Tibial nerve (tissue), 4 donors: ENCODE measurements around the gene LRBA. TPM values are rescaled to one million over a fixed set of nuclear protein-coding genes. Genes with fewer than 3 reads are reported as not detected.

ENCODE experiments used
- DNase-seq, 2 donors: peaks; one replicate each; pipeline ENCODE4 v3.0.0-alpha.2; 2019; ENCODE audit warnings: low spot score in 2 of 2
- H3K27ac ChIP-seq, 4 donors: fragments of 200-600 bp; sonication (generic) in 3 of 4; one replicate each; pipeline ENCODE4 v1.5.1; 2017 to 2019; ENCODE audit warnings: mild to moderate bottlenecking in 1 of 4
- H3K27me3 ChIP-seq, 2 donors: fragments of 200-600 bp; sonication (generic) in 1 of 2; one replicate each; pipeline versions ENCODE4 v1.5.1 to v1.6.0; 2017 to 2019
- H3K36me3 ChIP-seq, 3 donors: fragments of 200-600 bp; sonication (generic); one replicate each; pipeline ENCODE4 v1.5.1; 2018 to 2019
- H3K4me1 ChIP-seq, 4 donors: fragments of 200-600 bp; sonication (generic) in 3 of 4; one replicate each; pipeline ENCODE4 v1.5.1; 2017 to 2019
- H3K4me3 ChIP-seq, 4 donors: fragments of 200-600 bp; sonication (generic) in 3 of 4; one replicate each; pipeline ENCODE4 v1.5.1; 2017 to 2019; ENCODE audit warnings: mild to moderate bottlenecking in 1 of 4, moderate library complexity in 1 of 4
- H3K9me3 ChIP-seq, 4 donors: fragments of 200-600 bp; sonication (generic) in 3 of 4; one replicate each; pipeline ENCODE4 v1.5.1; 2017 to 2019
- CTCF ChIP-seq, 5 experiments: fragments of 200-600 bp in 3 of 5; fragments of 450-650 bp in 2 of 5; sonication (generic) in 3 of 5; IDR thresholded peaks; one replicate each; pipeline ENCODE4 v1.5.1; 2016 to 2019; ENCODE audit warnings: antibody characterized with exemption in 5 of 5, mild to moderate bottlenecking in 3 of 5, moderate library complexity in 2 of 5
- EP300 ChIP-seq, 2 donors: sonication (generic); formaldehyde crosslinking; IDR thresholded peaks; one replicate each; pipeline ENCODE4 v1.6.1; 2017; ENCODE audit warnings: antibody characterized with exemption in 2 of 2, mild to moderate bottlenecking in 1 of 2
- POLR2A ChIP-seq, 2 donors: fragments of 450-650 bp; IDR thresholded peaks; one replicate each; pipeline ENCODE4 v1.6.1; 2017; ENCODE audit warnings: antibody characterized with exemption in 2 of 2, mild to moderate bottlenecking in 2 of 2, moderate library complexity in 2 of 2
- WGBS, 2 donors: methylation state at CpG; one replicate each; pipeline ENCODE4 v1.1.5; 2018; 5-methylcytosine and 5-hydroxymethylcytosine counted together
- total RNA-seq, 4 donors: library from RNA; depleted of rRNA; stranded (reverse); fragments of >200 nt; gene quantifications; one replicate each; pipeline ENCODE4 v1.1.0, GENCODE V29; 2016

Gene LRBA
- total RNA-seq, 4 donors from 2014 or later: 35.4 to 43.1 (median 38.0) TPM

GRCh38 chr4:150224896-150225591 lies 790.0 kb downstream of the LRBA start:
- 80 to 82% methylated on average over 6 of the region's 6 CpGs for WGBS, 2 donors
- no peaks in the 10 kb centered on the region for H3K4me1 ChIP-seq
- no peaks in the 10 kb centered on the region for H3K27me3 ChIP-seq
- no peak for DNase-seq
- H3K4me3 ChIP-seq: no peak overlapping the region
- no peaks in the 10 kb centered on the region for H3K36me3 ChIP-seq
- H3K27ac ChIP-seq: no peak overlapping the region
- no peak for TF ChIP-seq POLR2A (IDR thresholded peaks at IDR 0.05)
- no peaks in the 10 kb centered on the region for H3K9me3 ChIP-seq

DNA sequence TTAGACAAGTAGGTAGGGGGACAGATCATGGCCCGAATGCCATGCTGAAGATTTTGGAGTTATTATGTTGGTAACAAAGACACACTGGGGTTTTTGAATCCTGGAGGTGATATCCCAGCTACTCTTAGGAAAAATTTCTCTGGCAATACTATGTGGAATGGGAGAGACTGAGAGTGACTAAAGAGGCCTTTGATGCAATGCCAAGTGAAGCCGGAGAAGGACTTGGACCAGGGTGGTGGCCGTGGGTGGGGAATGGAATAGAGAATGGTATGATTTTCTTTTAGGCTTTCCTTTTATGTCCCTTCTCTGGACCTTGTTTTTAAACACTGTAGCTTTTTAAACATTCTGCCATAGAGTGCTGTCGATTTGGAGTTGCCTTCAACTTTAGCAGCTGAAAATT lies 795.2 kb downstream of the LRBA start:
- no peaks in the 10 kb centered on the region for H3K36me3 ChIP-seq
- DNase-seq: no peak

GRCh38 chr4:150218447-150218846 lies 796.6 kb downstream of the LRBA start:
- no peaks in the 10 kb centered on the region for H3K27me3 ChIP-seq
- 100% methylated on average over 1 to 2 of the region's 2 CpGs for WGBS, 2 donors
- TF ChIP-seq CTCF (IDR thresholded peaks at IDR 0.05): no peak
- TF ChIP-seq EP300 (IDR thresholded peaks at IDR 0.05): no peak
- TF ChIP-seq POLR2A (IDR thresholded peaks at IDR 0.05): no peak
- H3K4me1 ChIP-seq: peaks cover 0 to 23% (median 3%) of the 10 kb centered on the region in 4 donors
- no peak for DNase-seq
- no peaks in the 10 kb centered on the region for H3K36me3 ChIP-seq
- H3K9me3 ChIP-seq: no peaks in the 10 kb centered on the region
- H3K27ac ChIP-seq: no peak overlapping the region
- no peak overlapping the region for H3K4me3 ChIP-seq

More for the DNA sequence above, 795.2 kb downstream of the LRBA start:
- Histone ChIP-seq H3K4me1 (peaks cover 0 to 23% (median 3%) of the 10 kb centered on the region in 4 donors), H3K9me3 (no peaks in the 10 kb centered on the region), H3K4me3 (no peak overlapping the region), H3K27me3 (no peaks in the 10 kb centered on the region), H3K27ac (no peak overlapping the region)
- no peak for TF ChIP-seq CTCF (IDR thresholded peaks at IDR 0.05)
- TF ChIP-seq EP300 (IDR thresholded peaks at IDR 0.05): no peak
- no peak for TF ChIP-seq POLR2A (IDR thresholded peaks at IDR 0.05)
- WGBS, 2 donors: 51 to 52% methylated on average over 4 of the region's 4 CpGs

DNA sequence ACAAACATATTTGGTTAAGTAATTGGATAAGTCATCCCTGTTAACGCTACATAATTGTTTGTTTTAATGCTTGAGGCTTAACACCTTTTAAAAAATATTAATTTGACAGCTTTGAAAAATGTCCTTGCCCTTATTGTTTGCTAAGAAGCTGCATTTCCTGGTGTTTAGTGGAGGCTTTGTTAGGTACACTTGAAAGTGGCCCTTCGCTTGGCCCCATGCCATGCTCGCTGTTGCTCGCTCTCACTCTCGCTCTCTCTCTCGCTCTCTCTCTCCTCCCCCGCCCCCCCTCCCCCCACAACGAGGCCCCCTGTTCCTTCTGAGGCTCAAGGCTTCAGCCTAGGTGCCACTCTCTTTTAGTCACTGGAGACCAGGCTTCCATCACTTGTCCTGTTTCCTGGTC lies 797.3 kb downstream of the LRBA start:
- H3K4me3 ChIP-seq: no peak overlapping the region
- H3K9me3 ChIP-seq: no peaks in the 10 kb centered on the region
- no peaks in the 10 kb centered on the region for H3K27me3 ChIP-seq
- H3K4me1 ChIP-seq: peaks cover 0 to 23% (median 3%) of the 10 kb centered on the region in 4 donors
- WGBS, 2 donors: 54 to 55% methylated on average over 8 of the region's 8 CpGs
- no peaks in the 10 kb centered on the region for H3K36me3 ChIP-seq
- peak overlapping the region in 2 of 4 donors; percentile 46 to 64 for H3K27ac ChIP-seq
- TF ChIP-seq POLR2A (IDR thresholded peaks at IDR 0.05) (no peak), CTCF (IDR thresholded peaks at IDR 0.05) (no peak), EP300 (IDR thresholded peaks at IDR 0.05) (no peak)
- DNase-seq: no peak

DNA sequence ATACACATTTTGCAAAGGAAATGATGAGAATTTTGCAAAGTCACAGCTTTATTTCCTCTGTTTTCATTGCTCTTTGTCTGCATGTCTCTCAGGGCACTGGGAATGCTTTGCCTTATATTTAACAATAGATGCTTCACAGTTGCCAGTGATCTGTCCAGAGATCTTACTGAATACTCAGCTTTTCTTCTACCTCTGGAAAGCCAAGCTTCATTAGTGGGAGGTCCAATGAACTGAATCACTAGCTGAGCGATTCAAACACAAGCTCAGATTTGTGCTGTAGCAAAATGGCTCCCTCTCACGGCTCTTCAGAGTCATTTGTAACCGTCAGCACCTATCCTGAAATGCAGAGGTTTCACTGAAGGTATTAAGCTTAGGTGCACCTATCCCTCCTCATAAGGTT lies 797.9 kb downstream of the LRBA start:
- no peaks in the 10 kb centered on the region for H3K9me3 ChIP-seq
- no peak overlapping the region for H3K4me3 ChIP-seq
- H3K27me3 ChIP-seq: no peaks in the 10 kb centered on the region
- peak overlapping the region in 2 of 4 donors; percentile 46 to 64 for H3K27ac ChIP-seq
- TF ChIP-seq CTCF (IDR thresholded peaks at IDR 0.05) (peak in 4 of 5 experiments; percentile 25 to 43 (median 36)), EP300 (IDR thresholded peaks at IDR 0.05) (no peak)
- WGBS, 2 donors: 9 to 15% methylated on average over 3 of the region's 3 CpGs
- peaks cover 0 to 23% (median 3%) of the 10 kb centered on the region in 4 donors for H3K4me1 ChIP-seq
- H3K36me3 ChIP-seq: no peaks in the 10 kb centered on the region
- no peak for DNase-seq
